PC-3 (cell line): ENCODE results near the gene STK38L. TPM values are rescaled to one million over a fixed set of nuclear protein-coding genes. Genes with fewer than 3 reads are reported as not detected.
A peak's percentile ranks its signal among the peaks of the same experiment; 100 is the strongest.

Source experiments
- ATAC-seq: fragments of 200-7000 bp; cut with Tn5 transposase; 2 replicates; pipeline ENCODE4 v1.9.1; 2020; ENCODE audit warnings: mild to moderate bottlenecking, moderate library complexity
- BruUV-seq: library from RNA; stranded (reverse); fragments of 400-500 nt; replicated peaks from 2 replicates; lab custom pipeline; 2021; lab: Mats Ljungman, UMichigan
- CTCF ChIA-PET: fragments of 300-600 bp; sonication (Branson Sonifier 250); formaldehyde crosslinking; loops from one replicate; lab custom pipeline; 2022; ENCODE audit warnings: antibody characterized with exemption; lab: Charles Lee
- POLR2A ChIA-PET: fragments of 300-600 bp; sonication (Branson Sonifier 250); formaldehyde crosslinking; loops from one replicate; lab custom pipeline; 2022; ENCODE audit warnings: antibody characterized with exemption; ENCODE audit not compliant: unreplicated experiment; lab: Charles Lee
- DNase-seq: peaks from one replicate; pipeline ENCODE4 v3.0.0-alpha.2; 2015
- H2AFZ ChIP-seq: fragments of 300-600 bp; sonication (generic); 2 replicates; pipeline ENCODE4 v1.6.0; 2016; ENCODE audit warnings: antibody characterized with exemption, low read length
- H3F3A ChIP-seq: fragments of 300-600 bp; sonication (generic); one replicate; pipeline ENCODE4 v1.6.0; 2017; ENCODE audit warnings: antibody characterized with exemption, low read length, control low read depth, mild to moderate bottlenecking; ENCODE audit not compliant: unreplicated experiment
- H3K27ac ChIP-seq: fragments of 300-600 bp; sonication (generic); 2 replicates; pipeline ENCODE4 v1.5.1; 2016; ENCODE audit warnings: mild to moderate bottlenecking, low read length
- H3K27me3 ChIP-seq: fragments of 300-600 bp; sonication (generic); 2 replicates; pipeline ENCODE4 v1.6.1; 2016; ENCODE audit warnings: low read length, mixed read lengths
- H3K36me3 ChIP-seq: fragments of 300-600 bp; sonication (generic); 2 replicates; pipeline ENCODE4 v1.6.1; 2016; ENCODE audit warnings: low read depth, mixed run types, low read length, mixed read lengths
- H3K4me1 ChIP-seq: fragments of 300-600 bp; sonication (generic); 2 replicates; pipeline ENCODE4 v1.5.1; 2016; ENCODE audit warnings: low read length; ENCODE audit not compliant: insufficient read depth
- H3K4me2 ChIP-seq: fragments of 300-600 bp; sonication (generic); 2 replicates; pipeline ENCODE4 v1.6.0; 2016; ENCODE audit warnings: low read length
- H3K4me3 ChIP-seq: fragments of 300-600 bp; sonication (generic); 2 replicates; pipeline ENCODE4 v1.5.1; 2016; ENCODE audit warnings: mild to moderate bottlenecking, low read length, mixed read lengths
- H3K79me2 ChIP-seq: fragments of 300-600 bp; sonication (generic); 2 replicates; pipeline ENCODE4 v1.6.1; 2017; ENCODE audit warnings: low read length, mixed read lengths
- H3K9ac ChIP-seq: fragments of 300-600 bp; sonication (generic); 2 replicates; pipeline ENCODE4 v1.6.0; 2016; ENCODE audit warnings: mild to moderate bottlenecking, low read length
- H3K9me2 ChIP-seq: fragments of 300-600 bp; sonication (generic); replicated peaks from 2 replicates; pipeline ENCODE4 v1.6.1; 2016; ENCODE audit warnings: mixed run types, low read length, mixed read lengths
- H3K9me3 ChIP-seq: fragments of 300-600 bp; sonication (generic); 2 replicates; pipeline ENCODE4 v1.6.1; 2016; ENCODE audit warnings: low read length, mixed read lengths
- H4K20me1 ChIP-seq: fragments of 300-600 bp; sonication (generic); 2 replicates; pipeline ENCODE4 v1.6.1; 2016; ENCODE audit warnings: low read length, mixed read lengths
- CTCF ChIP-seq: fragments of 300-600 bp; sonication (generic); conservative IDR thresholded peaks from 2 replicates; pipeline ENCODE4 v1.5.1; 2017; ENCODE audit warnings: antibody characterized with exemption, low read depth, mild to moderate bottlenecking, low read length
- EZH2 ChIP-seq: fragments of 300-600 bp; sonication (generic); IDR thresholded peaks from one replicate; pipeline ENCODE4 v1.6.1; 2017; ENCODE audit warnings: antibody characterized with exemption, mild to moderate bottlenecking, low read length; ENCODE audit not compliant: unreplicated experiment
- EZH2phosphoT487 ChIP-seq: fragments of 300-600 bp; sonication (generic); IDR thresholded peaks from 2 replicates; pipeline ENCODE4 v1.6.1; 2018; ENCODE audit warnings: mild to moderate bottlenecking, antibody characterized with exemption, low read length, borderline replicate concordance
- intact Hi-C: fragments of 100-400 bp; cut with micrococcal nuclease; formaldehyde crosslinking; loops from 2 replicates; pipeline ENCODE4 v1.9.0; 2023
- total RNA-seq: library from RNA; depleted of rRNA; stranded (reverse); fragments of >200 nt; gene quantifications from 2 replicates; pipeline ENCODE4 v1.2.3, GENCODE V29; 2014

Gene STK38L
- total RNA-seq, 1 experiment from 2014 or later, result 32.3 TPM

GRCh38 chr12:27347779-27348178, 103.7 kb downstream of the STK38L start:
- Histone ChIP-seq H3K4me1 (peaks cover 55% of the 10 kb centered on the region), H3K79me2 (peaks cover 90% of the 10 kb centered on the region), H3K27ac (peak overlapping the region; percentile 30), H3K4me3 (no peak overlapping the region), H3K36me3 (peaks cover 24% of the 10 kb centered on the region; the same call in 1 of the 2 replicates), H3K9me3 (no peaks in the 10 kb centered on the region), H3K27me3 (no peaks in the 10 kb centered on the region), H3K4me2 (peak overlapping the region; percentile 3; the same call in 1 of the 2 replicates), H2AFZ (no peak overlapping the region), H3F3A (peaks cover 19% of the 10 kb centered on the region), H3K9ac (no peak overlapping the region), H3K9me2 (no peaks in the 10 kb centered on the region), H4K20me1 (peaks cover 3% of the 10 kb centered on the region; the same call in 1 of the 2 replicates)
- TF ChIP-seq EZH2 (no peak), EZH2phosphoT487 (no peak), CTCF (no peak)
- intact Hi-C loops, result no loop called here
- BruUV-seq, result no TSS peak
- no peak for ATAC-seq
- POLR2A ChIA-PET, result no interaction called here
- DNase-seq, result peak; percentile 84
- CTCF ChIA-PET, result no interaction called here

DNA sequence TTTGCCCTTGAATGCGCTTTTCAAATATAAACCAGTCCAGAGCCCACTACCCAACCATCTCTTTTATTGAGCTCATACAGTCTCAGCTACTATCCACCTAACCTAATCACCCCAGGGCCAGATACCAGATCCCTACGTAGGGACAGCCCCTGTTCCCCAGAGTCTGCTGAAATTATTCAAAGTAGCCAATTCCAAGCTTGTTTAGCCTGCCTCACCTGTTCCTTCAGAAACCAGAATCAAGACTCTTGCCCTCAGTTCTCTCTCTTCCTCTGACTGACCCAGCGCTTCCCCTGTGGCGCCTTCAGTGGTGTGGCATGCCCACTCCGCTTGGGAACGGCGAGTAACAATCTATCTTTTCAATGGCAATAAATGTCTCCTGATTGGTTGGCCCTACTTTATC, 107.4 kb downstream of the STK38L start:
- TF ChIP-seq EZH2 (no peak), CTCF (no peak), EZH2phosphoT487 (no peak)
- POLR2A ChIA-PET, result no interaction called here
- Histone ChIP-seq H2AFZ (no peak overlapping the region), H3K36me3 (peaks cover 29% of the 10 kb centered on the region; the same call in 1 of the 2 replicates), H3K4me1 (peaks cover 23% of the 10 kb centered on the region), H3K9me3 (no peaks in the 10 kb centered on the region), H3F3A (no peaks in the 10 kb centered on the region), H3K9ac (no peak overlapping the region), H4K20me1 (peaks cover 8% of the 10 kb centered on the region), H3K4me3 (no peak overlapping the region), H3K9me2 (no peaks in the 10 kb centered on the region), H3K27ac (no peak overlapping the region), H3K4me2 (no peak overlapping the region), H3K27me3 (no peaks in the 10 kb centered on the region), H3K79me2 (peaks cover 97% of the 10 kb centered on the region)
- no peak for ATAC-seq
- CTCF ChIA-PET, result no interaction called here
- no TSS peak for BruUV-seq
- intact Hi-C loops, result no loop called here
- no peak for DNase-seq

GRCh38 chr12:27355486-27355885, 111.4 kb downstream of the STK38L start:
- ChIA-PET POLR2A (no interaction called here), CTCF (interaction anchor here (0.5 kb wide), 1 partner anchor 515 kb away, joined by 7 read pairs; no protein-coding TSS in a partner anchor)
- intact Hi-C loops, result no loop called here
- Histone ChIP-seq H3F3A (no peaks in the 10 kb centered on the region), H3K4me2 (no peak overlapping the region), H3K4me3 (no peak overlapping the region), H4K20me1 (peaks cover 5% of the 10 kb centered on the region), H3K79me2 (peaks cover 95% of the 10 kb centered on the region), H2AFZ (no peak overlapping the region), H3K27ac (no peak overlapping the region), H3K36me3 (peaks cover 20% of the 10 kb centered on the region), H3K9me3 (no peaks in the 10 kb centered on the region), H3K4me1 (peaks cover 9% of the 10 kb centered on the region; the same call in 1 of the 2 replicates), H3K9ac (no peak overlapping the region), H3K9me2 (no peaks in the 10 kb centered on the region), H3K27me3 (no peaks in the 10 kb centered on the region)
- ATAC-seq (no peak), DNase-seq (no peak)
- TF ChIP-seq EZH2 (no peak), EZH2phosphoT487 (no peak), CTCF (no peak)
- no TSS peak for BruUV-seq
